Measurements from ENCODE around the gene PRKCE. TPM values are rescaled to one million over a fixed set of nuclear protein-coding genes. Genes with fewer than 3 reads are reported as not detected.

Gene PRKCE
- total RNA-seq, 1 donor from 2014 or later: 4.6 TPM

DNA sequence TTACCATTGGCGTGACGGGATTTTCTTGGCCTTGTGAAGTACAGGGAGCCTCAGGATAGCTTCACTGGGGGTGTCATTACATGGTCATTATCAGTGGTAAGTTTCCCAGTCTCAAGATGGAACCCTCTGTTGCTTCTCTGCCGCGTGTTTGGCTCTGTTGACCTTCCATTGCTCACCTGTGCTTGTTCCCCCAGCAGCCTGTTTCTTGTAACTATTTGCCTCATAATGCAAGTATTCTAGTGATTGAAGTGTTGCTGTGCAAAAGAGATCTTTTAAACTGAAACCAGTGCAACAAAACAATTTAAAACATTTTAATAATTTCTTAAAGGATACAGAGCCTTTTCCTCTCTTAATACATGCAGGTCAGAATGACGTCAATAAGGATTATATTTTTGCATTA lies 24.6 kb downstream of the PRKCE start:
- Histone ChIP-seq H3K4me1 (peaks cover 0 to 3% of the 10 kb centered on the region in 2 donors), H3K27ac (no peak overlapping the region)
- TF ChIP-seq CTCF (IDR thresholded peaks at IDR 0.05): no peak

GRCh38 chr2:45678791-45679348 lies 27.4 kb downstream of the PRKCE start:
- Histone ChIP-seq H3K27me3 (no peaks in the 10 kb centered on the region), H3K27ac (no peak overlapping the region), H3K36me3 (no peaks in the 10 kb centered on the region), H3K4me1 (peaks cover 0 to 3% of the 10 kb centered on the region in 2 donors), H3K4me3 (no peak overlapping the region), H3K9me3 (no peaks in the 10 kb centered on the region)
- no peak for TF ChIP-seq CTCF (IDR thresholded peaks at IDR 0.05)
- intact Hi-C loops (cut with DNase I): no loop called here
- DNase-seq (ENCODE audit: low spot score in 2 of 2): no peak

More for the DNA sequence above, 24.6 kb downstream of the PRKCE start:
- no peak for DNase-seq (ENCODE audit: low spot score in 2 of 2)
- intact Hi-C loops (cut with DNase I): no loop called here
- no peaks in the 10 kb centered on the region for H3K36me3 ChIP-seq
- no peak overlapping the region for H3K4me3 ChIP-seq
- H3K9me3 ChIP-seq: no peaks in the 10 kb centered on the region
- no peaks in the 10 kb centered on the region for H3K27me3 ChIP-seq

DNA sequence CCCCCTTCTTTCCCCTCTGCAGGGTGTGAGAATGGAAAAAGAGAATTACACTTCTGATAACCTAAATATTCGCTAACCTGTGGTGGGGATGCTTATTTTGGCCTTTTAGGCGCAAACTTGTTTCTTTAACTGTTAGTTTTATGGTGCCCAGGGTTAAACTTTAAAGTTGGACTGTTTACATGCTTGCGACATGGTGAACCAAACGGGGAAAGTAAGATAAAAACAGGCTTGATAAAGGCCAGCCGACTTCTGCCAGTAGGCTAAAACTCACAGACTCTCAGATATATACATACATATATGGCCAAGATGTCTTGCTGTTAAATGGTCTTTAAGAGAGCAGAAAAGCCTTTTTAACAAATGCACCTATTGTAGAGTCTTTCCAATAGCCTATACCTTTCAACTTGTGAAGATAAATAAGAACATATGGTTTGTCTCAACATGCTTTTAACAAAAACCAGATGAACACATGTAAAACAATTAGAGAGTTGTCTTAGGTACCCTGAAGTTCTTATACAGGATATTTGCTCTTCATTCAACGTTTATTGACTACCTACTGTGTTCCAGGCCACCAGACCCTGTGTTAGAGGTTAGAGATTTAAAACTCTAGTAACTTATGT lies 29.0 kb downstream of the PRKCE start:
- intact Hi-C loops (cut with DNase I): no loop called here
- Histone ChIP-seq H3K36me3 (no peaks in the 10 kb centered on the region), H3K4me3 (no peak overlapping the region), H3K27me3 (no peaks in the 10 kb centered on the region), H3K9me3 (no peaks in the 10 kb centered on the region), H3K27ac (no peak overlapping the region), H3K4me1 (peaks cover 0 to 3% of the 10 kb centered on the region in 2 donors)
- no peak for TF ChIP-seq CTCF (IDR thresholded peaks at IDR 0.05)
- DNase-seq (ENCODE audit: low spot score in 2 of 2): no peak

GRCh38 chr2:45681675-45682074 lies 30.2 kb downstream of the PRKCE start:
- H3K4me3 ChIP-seq: no peak overlapping the region
- H3K27me3 ChIP-seq: no peaks in the 10 kb centered on the region
- H3K36me3 ChIP-seq: no peaks in the 10 kb centered on the region
- H3K9me3 ChIP-seq: no peaks in the 10 kb centered on the region
- no peaks in the 10 kb centered on the region for H3K4me1 ChIP-seq
- DNase-seq (ENCODE audit: low spot score in 2 of 2): no peak
- TF ChIP-seq CTCF (IDR thresholded peaks at IDR 0.05): no peak
- intact Hi-C loops (cut with DNase I): no loop called here
- H3K27ac ChIP-seq: no peak overlapping the region

- H3K27ac ChIP-seq: no peak overlapping the region
- no peaks in the 10 kb centered on the region for H3K27me3 ChIP-seq
- intact Hi-C loops (cut with DNase I): no loop called here
- no peaks in the 10 kb centered on the region for H3K36me3 ChIP-seq
- no peak overlapping the region for H3K4me3 ChIP-seq
- H3K4me1 ChIP-seq: no peaks in the 10 kb centered on the region
- no peaks in the 10 kb centered on the region for H3K9me3 ChIP-seq
- no peak for DNase-seq (ENCODE audit: low spot score in 2 of 2)
- no peak for TF ChIP-seq CTCF (IDR thresholded peaks at IDR 0.05)
Measured at GRCh38 chr2:45683292-45683691, 31.8 kb downstream of the PRKCE start.

Data from ascending aorta (tissue), 2 donors.